ENCODE data around the gene FOXP1.

The FOXP1 gene

GRCh38 chr3:71482771-71483170 lies 100.8 kb downstream of the FOXP1 start:
- in situ Hi-C loops (cut with MboI; ENCODE audit: low pct_unique_long_range_greater_than_20kb, low sequenced_read_pairs, unreplicated experiment): no loop called here
- DNase-seq (ENCODE audit: low spot score): no peak
- TF ChIP-seq CTCF (IDR thresholded peaks at IDR 0.05; ENCODE audit: extremely low read depth, insufficient read depth, missing control alignments): no peak

GRCh38 chr3:71478568-71478967 lies 105.0 kb downstream of the FOXP1 start:
- no peak for TF ChIP-seq CTCF (IDR thresholded peaks at IDR 0.05; ENCODE audit: extremely low read depth, insufficient read depth, missing control alignments)
- in situ Hi-C loops (cut with MboI; ENCODE audit: low pct_unique_long_range_greater_than_20kb, low sequenced_read_pairs, unreplicated experiment): no loop called here
- no peak for DNase-seq (ENCODE audit: low spot score)

GRCh38 chr3:71476950-71477349 lies 106.6 kb downstream of the FOXP1 start:
- no peak for TF ChIP-seq CTCF (IDR thresholded peaks at IDR 0.05; ENCODE audit: extremely low read depth, insufficient read depth, missing control alignments)
- in situ Hi-C loops (cut with MboI; ENCODE audit: low pct_unique_long_range_greater_than_20kb, low sequenced_read_pairs, unreplicated experiment): no loop called here
- DNase-seq (ENCODE audit: low spot score): no peak

- in situ Hi-C loops (cut with MboI; ENCODE audit: low pct_unique_long_range_greater_than_20kb, low sequenced_read_pairs, unreplicated experiment): no loop called here
- DNase-seq (ENCODE audit: low spot score): no peak
- TF ChIP-seq CTCF (IDR thresholded peaks at IDR 0.05; ENCODE audit: extremely low read depth, insufficient read depth, missing control alignments): no peak
Observed at GRCh38 chr3:71469138-71469435, 114.4 kb downstream of the FOXP1 start.

GRCh38 chr3:71468311-71469137 lies 115.0 kb downstream of the FOXP1 start:
- in situ Hi-C loops (cut with MboI; ENCODE audit: low pct_unique_long_range_greater_than_20kb, low sequenced_read_pairs, unreplicated experiment): no loop called here
- TF ChIP-seq CTCF (IDR thresholded peaks at IDR 0.05; ENCODE audit: extremely low read depth, insufficient read depth, missing control alignments): no peak
- no peak for DNase-seq (ENCODE audit: low spot score)

GRCh38 chr3:71466483-71466882 lies 117.0 kb downstream of the FOXP1 start:
- TF ChIP-seq CTCF (IDR thresholded peaks at IDR 0.05; ENCODE audit: extremely low read depth, insufficient read depth, missing control alignments): no peak
- no peak for DNase-seq (ENCODE audit: low spot score)
- in situ Hi-C loops (cut with MboI; ENCODE audit: low pct_unique_long_range_greater_than_20kb, low sequenced_read_pairs, unreplicated experiment): no loop called here

Data from GM13977 (cell line).